HepG2 (cell line): ENCODE measurements around the gene ABCC3. TPM values are rescaled to one million over a fixed set of nuclear protein-coding genes. Genes with fewer than 3 reads are reported as not detected.

Experiments
- FLYWCH1 ChIP-seq: sonication (generic); formaldehyde crosslinking; IDR thresholded peaks from 2 replicates; pipeline ENCODE4 v1.8.1; 2023; ENCODE audit warnings: mild to moderate bottlenecking, missing genetic modification reagents
- FOSL1 ChIP-seq: sonication (generic); formaldehyde crosslinking; IDR thresholded peaks from 2 replicates; pipeline ENCODE4 v1.9.0; 2021; ENCODE audit warnings: missing genetic modification reagents, borderline replicate concordance
- HCFC1 ChIP-seq: fragments of 150-350 bp; IDR thresholded peaks from 2 replicates; pipeline ENCODE4 v1.6.1; 2014; ENCODE audit warnings: low read depth, low read length
- HOXA9 ChIP-seq: sonication (generic); formaldehyde crosslinking; IDR thresholded peaks from 2 replicates; pipeline ENCODE4 v1.8.1; 2022; ENCODE audit warnings: missing genetic modification reagents, mild to moderate bottlenecking, moderate library complexity, borderline replicate concordance
- MIXL1 ChIP-seq: IDR thresholded peaks from 2 replicates; pipeline ENCODE4 v1.6.1; 2016
- NBN ChIP-seq: fragments of 450-650 bp; conservative IDR thresholded peaks from 2 replicates; pipeline ENCODE4 v1.6.1; 2017
- RARG ChIP-seq: sonication (generic); formaldehyde crosslinking; IDR thresholded peaks from 2 replicates; pipeline ENCODE4 v1.4.0; 2020; ENCODE audit warnings: low read depth, mild to moderate bottlenecking, missing genetic modification reagents
- XBP1 ChIP-seq: sonication (generic); formaldehyde crosslinking; IDR thresholded peaks from 2 replicates; pipeline ENCODE4 v1.5.0; 2020; ENCODE audit warnings: missing genetic modification reagents
- ZFP36 ChIP-seq: fragments of 150-350 bp; IDR thresholded peaks from 2 replicates; pipeline ENCODE4 v1.6.1; 2018; ENCODE audit warnings: borderline replicate concordance, low read length, low read depth; ENCODE audit not compliant: partially characterized antibody
- ZNF331 ChIP-seq: sonication (generic); formaldehyde crosslinking; IDR thresholded peaks from 2 replicates; pipeline ENCODE4 v1.4.0; 2020; ENCODE audit warnings: missing genetic modification reagents
- ZNF709 ChIP-seq: sonication (generic); formaldehyde crosslinking; IDR thresholded peaks from 2 replicates; pipeline ENCODE4 v1.5.0; 2020; ENCODE audit warnings: mild to moderate bottlenecking, missing genetic modification reagents
- polyA plus RNA-seq, 8 experiments: library from polyadenylated mRNA; depleted of rRNA in 3 of 8; stranded (reverse) in 7 of 8; unstranded in 1 of 8; fragments of >200 nt; fragmentation: Illumina TruSeq in 4 of 8; extraction: Trizol in 4 of 8; gene quantifications; 2 replicates each; pipeline versions ENCODE4 v1.2.1 to v1.2.3, GENCODE V29; 2011 to 2016; ENCODE audit warnings: low read depth in 4 of 8, missing spikeins in 1 of 8, mixed read lengths in 1 of 8; ENCODE audit not compliant: insufficient read depth in 1 of 8
- total RNA-seq, 5 experiments: library from RNA; depleted of rRNA; stranded (reverse); fragments of >200 nt; fragmentation: Illumina TruSeq; extraction: Trizol; gene quantifications; 2 replicates each; pipeline ENCODE4 v1.2.3, GENCODE V29; 2016; ENCODE audit warnings: low read depth in 1 of 5
- TF ChIP-seq, protein P1 (sequence below), 2 experiments: sonication (generic) in 1 of 2; formaldehyde crosslinking in 1 of 2; IDR thresholded peaks; 2 replicates each; pipeline versions ENCODE4 v1.4.0 to v1.6.1; 2018 to 2020; ENCODE audit warnings: missing genetic modification reagents in 2 of 2, borderline replicate concordance in 1 of 2, low read depth in 1 of 2, mild to moderate bottlenecking in 1 of 2, missing biosample characterization in 1 of 2
- TF ChIP-seq, protein P2 (sequence below): sonication (generic); formaldehyde crosslinking; conservative IDR thresholded peaks from 2 replicates; pipeline ENCODE4 v1.8.0; 2022; ENCODE audit warnings: missing genetic modification reagents
- TF ChIP-seq, protein P3 (sequence below): IDR thresholded peaks from 2 replicates; pipeline ENCODE4 v1.6.1; 2016
- TF ChIP-seq, protein P4 (sequence below): sonication (generic); formaldehyde crosslinking; IDR thresholded peaks from 2 replicates; pipeline ENCODE4 v1.4.0; 2020; ENCODE audit warnings: missing genetic modification reagents, mild to moderate bottlenecking, borderline replicate concordance
- TF ChIP-seq, protein P5 (sequence below): sonication (generic); formaldehyde crosslinking; IDR thresholded peaks from 2 replicates; pipeline ENCODE4 v1.5.1; 2020; ENCODE audit warnings: missing genetic modification reagents, mild to moderate bottlenecking, borderline replicate concordance
- TF ChIP-seq, protein P6 (sequence below): sonication (generic); formaldehyde crosslinking; IDR thresholded peaks from 2 replicates; pipeline ENCODE4 v1.5.0; 2020; ENCODE audit warnings: mild to moderate bottlenecking, missing genetic modification reagents

The ABCC3 gene
- total and polyA plus RNA-seq, 2 of the 13 experiments (the other 11 are each of a cell fraction or from before 2014, with no cell fraction given) = 25.2 to 50.7 TPM

DNA sequence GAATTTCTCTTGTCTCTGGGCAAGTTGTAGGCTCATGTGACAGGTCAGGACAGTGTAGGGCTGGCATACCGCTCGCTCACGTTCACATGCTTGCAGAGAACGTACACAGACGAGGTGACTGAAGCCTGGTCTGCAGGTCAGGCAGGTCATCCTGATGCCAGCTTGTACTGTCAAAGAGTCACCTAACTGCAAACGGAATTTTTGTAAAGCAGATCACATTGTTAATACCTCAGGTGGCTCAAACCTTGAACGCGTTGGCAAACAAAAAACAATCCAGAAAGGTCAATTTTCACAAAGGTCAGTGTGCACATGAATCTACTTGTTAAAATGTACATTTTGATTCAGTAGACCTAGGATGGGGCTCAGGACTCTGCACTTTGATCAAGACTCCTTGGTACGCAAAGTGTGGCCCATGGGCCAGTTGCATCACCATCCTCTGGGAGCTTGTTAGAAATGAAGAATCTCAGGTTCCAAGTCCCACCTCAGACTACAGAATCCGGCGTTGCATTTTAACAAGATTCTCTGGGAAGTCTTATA, 44.4 kb downstream of the ABCC3 start (continued):
- TF ChIP-seq, protein P1, sequence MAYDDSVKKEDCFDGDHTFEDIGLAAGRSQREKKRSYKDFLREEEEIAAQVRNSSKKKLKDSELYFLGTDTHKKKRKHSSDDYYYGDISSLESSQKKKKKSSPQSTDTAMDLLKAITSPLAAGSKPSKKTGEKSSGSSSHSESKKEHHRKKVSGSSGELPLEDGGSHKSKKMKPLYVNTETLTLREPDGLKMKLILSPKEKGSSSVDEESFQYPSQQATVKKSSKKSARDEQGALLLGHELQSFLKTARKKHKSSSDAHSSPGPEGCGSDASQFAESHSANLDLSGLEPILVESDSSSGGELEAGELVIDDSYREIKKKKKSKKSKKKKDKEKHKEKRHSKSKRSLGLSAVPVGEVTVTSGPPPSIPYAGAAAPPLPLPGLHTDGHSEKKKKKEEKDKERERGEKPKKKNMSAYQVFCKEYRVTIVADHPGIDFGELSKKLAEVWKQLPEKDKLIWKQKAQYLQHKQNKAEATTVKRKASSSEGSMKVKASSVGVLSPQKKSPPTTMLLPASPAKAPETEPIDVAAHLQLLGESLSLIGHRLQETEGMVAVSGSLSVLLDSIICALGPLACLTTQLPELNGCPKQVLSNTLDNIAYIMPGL (CRISPR knock-in tag; IDR thresholded peaks at IDR 0.05; ENCODE audit: borderline replicate concordance in 1 of 2, low read depth in 1 of 2) = no peak
- TF ChIP-seq ZFP36 = no peak
- TF ChIP-seq ZNF331 = peak; percentile 43; the same call in 1 of the 2 replicates
- TF ChIP-seq MIXL1 (CRISPR knock-in tag) = no peak
- TF ChIP-seq, protein P2, sequence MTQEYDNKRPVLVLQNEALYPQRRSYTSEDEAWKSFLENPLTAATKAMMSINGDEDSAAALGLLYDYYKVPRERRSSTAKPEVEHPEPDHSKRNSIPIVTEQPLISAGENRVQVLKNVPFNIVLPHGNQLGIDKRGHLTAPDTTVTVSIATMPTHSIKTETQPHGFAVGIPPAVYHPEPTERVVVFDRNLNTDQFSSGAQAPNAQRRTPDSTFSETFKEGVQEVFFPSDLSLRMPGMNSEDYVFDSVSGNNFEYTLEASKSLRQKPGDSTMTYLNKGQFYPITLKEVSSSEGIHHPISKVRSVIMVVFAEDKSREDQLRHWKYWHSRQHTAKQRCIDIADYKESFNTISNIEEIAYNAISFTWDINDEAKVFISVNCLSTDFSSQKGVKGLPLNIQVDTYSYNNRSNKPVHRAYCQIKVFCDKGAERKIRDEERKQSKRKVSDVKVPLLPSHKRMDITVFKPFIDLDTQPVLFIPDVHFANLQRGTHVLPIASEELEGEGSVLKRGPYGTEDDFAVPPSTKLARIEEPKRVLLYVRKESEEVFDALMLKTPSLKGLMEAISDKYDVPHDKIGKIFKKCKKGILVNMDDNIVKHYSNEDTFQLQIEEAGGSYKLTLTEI (CRISPR knock-in tag) = no peak
- TF ChIP-seq, protein P3, sequence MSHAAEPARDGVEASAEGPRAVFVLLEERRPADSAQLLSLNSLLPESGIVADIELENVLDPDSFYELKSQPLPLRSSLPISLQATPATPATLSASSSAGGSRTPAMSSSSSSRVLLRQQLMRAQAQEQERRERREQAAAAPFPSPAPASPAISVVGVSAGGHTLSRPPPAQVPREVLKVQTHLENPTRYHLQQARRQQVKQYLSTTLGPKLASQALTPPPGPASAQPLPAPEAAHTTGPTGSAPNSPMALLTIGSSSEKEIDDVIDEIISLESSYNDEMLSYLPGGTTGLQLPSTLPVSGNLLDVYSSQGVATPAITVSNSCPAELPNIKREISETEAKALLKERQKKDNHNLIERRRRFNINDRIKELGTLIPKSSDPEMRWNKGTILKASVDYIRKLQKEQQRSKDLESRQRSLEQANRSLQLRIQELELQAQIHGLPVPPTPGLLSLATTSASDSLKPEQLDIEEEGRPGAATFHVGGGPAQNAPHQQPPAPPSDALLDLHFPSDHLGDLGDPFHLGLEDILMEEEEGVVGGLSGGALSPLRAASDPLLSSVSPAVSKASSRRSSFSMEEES (CRISPR knock-in tag) = no peak
- no peak for TF ChIP-seq HCFC1
- TF ChIP-seq, protein P4, sequence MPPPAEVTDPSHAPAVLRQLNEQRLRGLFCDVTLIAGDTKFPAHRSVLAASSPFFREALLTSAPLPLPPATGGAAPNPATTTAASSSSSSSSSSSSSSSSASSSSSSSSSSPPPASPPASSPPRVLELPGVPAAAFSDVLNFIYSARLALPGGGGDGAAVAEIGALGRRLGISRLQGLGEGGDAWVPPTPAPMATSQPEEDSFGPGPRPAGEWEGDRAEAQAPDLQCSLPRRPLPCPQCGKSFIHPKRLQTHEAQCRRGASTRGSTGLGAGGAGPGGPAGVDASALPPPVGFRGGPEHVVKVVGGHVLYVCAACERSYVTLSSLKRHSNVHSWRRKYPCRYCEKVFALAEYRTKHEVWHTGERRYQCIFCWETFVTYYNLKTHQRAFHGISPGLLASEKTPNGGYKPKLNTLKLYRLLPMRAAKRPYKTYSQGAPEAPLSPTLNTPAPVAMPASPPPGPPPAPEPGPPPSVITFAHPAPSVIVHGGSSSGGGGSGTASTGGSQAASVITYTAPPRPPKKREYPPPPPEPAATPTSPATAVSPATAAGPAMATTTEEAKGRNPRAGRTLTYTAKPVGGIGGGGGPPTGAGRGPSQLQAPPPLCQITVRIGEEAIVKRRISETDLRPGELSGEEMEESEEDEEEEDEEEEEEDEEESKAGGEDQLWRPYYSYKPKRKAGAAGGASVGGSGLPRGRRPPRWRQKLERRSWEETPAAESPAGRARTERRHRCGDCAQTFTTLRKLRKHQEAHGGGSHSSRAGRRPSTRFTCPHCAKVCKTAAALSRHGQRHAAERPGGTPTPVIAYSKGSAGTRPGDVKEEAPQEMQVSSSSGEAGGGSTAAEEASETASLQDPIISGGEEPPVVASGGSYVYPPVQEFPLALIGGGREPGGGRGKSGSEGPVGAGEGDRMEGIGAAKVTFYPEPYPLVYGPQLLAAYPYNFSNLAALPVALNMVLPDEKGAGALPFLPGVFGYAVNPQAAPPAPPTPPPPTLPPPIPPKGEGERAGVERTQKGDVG (CRISPR knock-in tag) = no peak
- no peak for TF ChIP-seq XBP1 (CRISPR knock-in tag)
- no peak for TF ChIP-seq NBN
- 0 out of 2 replicates have a peak, but pooled peaks have one; percentile 8 for TF ChIP-seq FLYWCH1 (CRISPR knock-in tag)
- TF ChIP-seq RARG (CRISPR knock-in tag) = no peak
- TF ChIP-seq, protein P5, sequence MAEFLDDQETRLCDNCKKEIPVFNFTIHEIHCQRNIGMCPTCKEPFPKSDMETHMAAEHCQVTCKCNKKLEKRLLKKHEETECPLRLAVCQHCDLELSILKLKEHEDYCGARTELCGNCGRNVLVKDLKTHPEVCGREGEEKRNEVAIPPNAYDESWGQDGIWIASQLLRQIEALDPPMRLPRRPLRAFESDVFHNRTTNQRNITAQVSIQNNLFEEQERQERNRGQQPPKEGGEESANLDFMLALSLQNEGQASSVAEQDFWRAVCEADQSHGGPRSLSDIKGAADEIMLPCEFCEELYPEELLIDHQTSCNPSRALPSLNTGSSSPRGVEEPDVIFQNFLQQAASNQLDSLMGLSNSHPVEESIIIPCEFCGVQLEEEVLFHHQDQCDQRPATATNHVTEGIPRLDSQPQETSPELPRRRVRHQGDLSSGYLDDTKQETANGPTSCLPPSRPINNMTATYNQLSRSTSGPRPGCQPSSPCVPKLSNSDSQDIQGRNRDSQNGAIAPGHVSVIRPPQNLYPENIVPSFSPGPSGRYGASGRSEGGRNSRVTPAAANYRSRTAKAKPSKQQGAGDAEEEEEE (CRISPR knock-in tag) = no peak
- TF ChIP-seq, protein P6, sequence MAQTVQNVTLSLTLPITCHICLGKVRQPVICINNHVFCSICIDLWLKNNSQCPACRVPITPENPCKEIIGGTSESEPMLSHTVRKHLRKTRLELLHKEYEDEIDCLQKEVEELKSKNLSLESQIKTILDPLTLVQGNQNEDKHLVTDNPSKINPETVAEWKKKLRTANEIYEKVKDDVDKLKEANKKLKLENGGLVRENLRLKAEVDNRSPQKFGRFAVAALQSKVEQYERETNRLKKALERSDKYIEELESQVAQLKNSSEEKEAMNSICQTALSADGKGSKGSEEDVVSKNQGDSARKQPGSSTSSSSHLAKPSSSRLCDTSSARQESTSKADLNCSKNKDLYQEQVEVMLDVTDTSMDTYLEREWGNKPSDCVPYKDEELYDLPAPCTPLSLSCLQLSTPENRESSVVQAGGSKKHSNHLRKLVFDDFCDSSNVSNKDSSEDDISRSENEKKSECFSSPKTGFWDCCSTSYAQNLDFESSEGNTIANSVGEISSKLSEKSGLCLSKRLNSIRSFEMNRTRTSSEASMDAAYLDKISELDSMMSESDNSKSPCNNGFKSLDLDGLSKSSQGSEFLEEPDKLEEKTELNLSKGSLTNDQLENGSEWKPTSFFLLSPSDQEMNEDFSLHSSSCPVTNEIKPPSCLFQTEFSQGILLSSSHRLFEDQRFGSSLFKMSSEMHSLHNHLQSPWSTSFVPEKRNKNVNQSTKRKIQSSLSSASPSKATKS = no peak
- no peak for TF ChIP-seq HOXA9 (CRISPR knock-in tag)
- no peak for TF ChIP-seq FOSL1
- no peak for TF ChIP-seq ZNF709 (CRISPR knock-in tag)
